ENCODE measurements around the gene SLC16A5.

- TF ChIP-seq CTCF (IDR thresholded peaks at IDR 0.05), result no peak
- TF ChIP-seq EZH2 (IDR thresholded peaks at IDR 0.05; ENCODE audit: borderline replicate concordance, insufficient read depth, low read depth, low read length, poor library complexity, severe bottlenecking), result no peak
Measured at GRCh38 chr17:75155191-75155601, 67.4 kb downstream of the SLC16A5 start.
